ENCODE results near the gene SYT8.

GRCh38 chr11:1843796-1844195 is 9.0 kb downstream of the SYT8 start:
- TF ChIP-seq POLR2AphosphoS5 (IDR thresholded peaks at IDR 0.05) (no peak), CTCF (IDR thresholded peaks at IDR 0.05; ENCODE audit: poor library complexity, severe bottlenecking) (no peak), MXI1 (conservative IDR thresholded peaks at IDR 0.05; ENCODE audit: poor library complexity, severe bottlenecking) (no peak), TAF1 (IDR thresholded peaks at IDR 0.05; ENCODE audit: low read depth) (no peak), EZH2 (IDR thresholded peaks at IDR 0.05; ENCODE audit: borderline replicate concordance, insufficient read depth, low read length, poor library complexity, severe bottlenecking) (no peak), EP300 (conservative IDR thresholded peaks at IDR 0.05; ENCODE audit: poor library complexity, severe bottlenecking) (no peak)

Data from neural cell (in vitro differentiated cells).